ENCODE data around the gene RHPN2. TPM values are rescaled to one million over a fixed set of nuclear protein-coding genes. Genes with fewer than 3 reads are reported as not detected.

RHPN2 gene
- polyA plus RNA-seq, 2 of the 4 experiments (the other 2 are of a cell fraction) = 60.5 to 140 TPM

GRCh38 chr19:33064458-33064791 is 263 bp downstream of the RHPN2 start (continued):
- no peak for TF ChIP-seq CTCF (IDR thresholded peaks at IDR 0.05)
- no peak for TF ChIP-seq CBX8 (IDR thresholded peaks at IDR 0.05)
- TF ChIP-seq POLR2AphosphoS2 (conservative IDR thresholded peaks at IDR 0.05; ENCODE audit: low read length) = no peak
- TF ChIP-seq HDAC2 (IDR thresholded peaks at IDR 0.05) = no peak
- TF ChIP-seq KDM5A (IDR thresholded peaks at IDR 0.05) = no peak

- Histone ChIP-seq H3K9me3 (no peaks in the 10 kb centered on the region), H3K4me3 (peak overlapping the region; percentile 84), H3K4me1 (peaks cover 56% of the 10 kb centered on the region), H3K4me2 (peak overlapping the region; percentile 93), H3K27ac (peak overlapping the region; percentile 90 to 93)
- 1% methylated on average over 44 of the region's 56 CpGs for WGBS (ENCODE audit: missing lambda C conversion rate)
- TF ChIP-seq ZC3H11A (IDR thresholded peaks at IDR 0.05) (no peak), CTCF (IDR thresholded peaks at IDR 0.05) (no peak), RAD21 (conservative IDR thresholded peaks at IDR 0.05 in 1 of 2, IDR thresholded peaks at IDR 0.05 in 1 of 2) (0 out of 5 replicates have a peak, but pooled peaks of 1 of the 2 experiments have one; percentile 4), PHF8 (IDR thresholded peaks at IDR 0.05; ENCODE audit: borderline replicate concordance, low read depth) (peak; percentile 29; the same call in 1 of the 2 replicates)
- TF ChIP-seq, protein P1, sequence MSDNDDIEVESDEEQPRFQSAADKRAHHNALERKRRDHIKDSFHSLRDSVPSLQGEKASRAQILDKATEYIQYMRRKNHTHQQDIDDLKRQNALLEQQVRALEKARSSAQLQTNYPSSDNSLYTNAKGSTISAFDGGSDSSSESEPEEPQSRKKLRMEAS (IDR thresholded peaks at IDR 0.05) = peak; percentile 53; the same call in 1 of the 2 replicates
- CTCF ChIA-PET = interaction anchor here (1.1 to 4.7 kb wide), 9 partner anchors 12 to 89 kb away, joined by 3 to 25 read pairs (median 4); partner anchors contain the start of gene GPATCH1
- peak; percentile 12 to 16; a peak in 5 of 6 replicates for ATAC-seq
- POLR2A ChIA-PET = interaction anchor here (0.9 to 2.9 kb wide), 4 partner anchors 12 to 23 kb away, joined by 3 to 16 read pairs (median 10); partner anchors contain the start of gene GPATCH1
- FAIRE-seq = no peak
- DNase-seq (ENCODE audit: low read depth in 1 of 2, low spot score in 1 of 2) = no peak
Measured at GRCh38 chr19:33063753-33064457, 783 bp downstream of the RHPN2 start.

DNA sequence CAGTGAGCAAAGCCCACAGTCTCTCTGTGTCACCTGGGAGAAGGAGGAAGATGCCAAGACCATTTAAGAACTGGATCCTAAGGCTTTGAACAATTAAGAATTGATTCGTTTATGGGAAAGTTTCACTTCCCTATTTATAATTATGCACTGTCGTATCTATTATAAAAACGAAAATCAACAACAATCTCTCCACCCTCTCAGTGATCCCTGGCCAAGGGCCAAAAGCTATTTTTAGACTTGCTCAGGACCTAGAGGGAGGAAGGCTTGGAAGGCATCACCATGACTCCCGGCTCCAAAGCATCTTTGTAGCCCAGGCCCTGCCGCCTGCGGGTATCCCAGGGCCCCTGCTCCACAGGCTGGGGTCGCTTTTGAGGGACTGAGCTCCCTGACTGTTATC is 1.3 kb downstream of the RHPN2 start:
- WGBS (ENCODE audit: missing lambda C conversion rate) = 4% methylated on average over 7 of the region's 7 CpGs
- H3K27ac ChIP-seq = peak overlapping the region; percentile 90 to 93
- peak overlapping the region; percentile 93 for H3K4me2 ChIP-seq
- ChIA-PET CTCF (interaction anchor here (1.1 to 4.7 kb wide), 8 partner anchors 11 to 88 kb away, joined by 3 to 25 read pairs (median 4); partner anchors contain the start of gene GPATCH1), POLR2A (interaction anchor here (0.9 to 2.9 kb wide), 4 partner anchors 11 to 22 kb away, joined by 3 to 16 read pairs (median 10); partner anchors contain the start of gene GPATCH1)
- DNase-seq (ENCODE audit: low read depth in 1 of 2, low spot score in 1 of 2) (peak in 1 of 2 experiments; percentile 67), FAIRE-seq (peak; percentile 99), ATAC-seq (peak; percentile 7 to 20; a peak in 3 of 6 replicates)
- H3K4me3 ChIP-seq = peak overlapping the region; percentile 84
- TF ChIP-seq ZSCAN20 (CRISPR knock-in tag; IDR thresholded peaks at IDR 0.05) = no peak
- TF ChIP-seq POLR2A (IDR thresholded peaks at IDR 0.05; ENCODE audit: low read length) = no peak
- no peak for TF ChIP-seq CEBPB (IDR thresholded peaks at IDR 0.05)
- TF ChIP-seq HDAC2 (IDR thresholded peaks at IDR 0.05) = no peak
- TF ChIP-seq NPAS2 (CRISPR knock-in tag; IDR thresholded peaks at IDR 0.05; ENCODE audit: borderline replicate concordance) = no peak
- TF ChIP-seq SMC3 (IDR thresholded peaks at IDR 0.05) = no peak
- TF ChIP-seq ESRRA (IDR thresholded peaks at IDR 0.05; ENCODE audit: borderline replicate concordance, low read length) = no peak
- TF ChIP-seq EHMT2 (IDR thresholded peaks at IDR 0.05; ENCODE audit: low read depth) = no peak
- TF ChIP-seq FOXS1 (CRISPR knock-in tag; IDR thresholded peaks at IDR 0.05) = no peak
- TF ChIP-seq KDM1A (IDR thresholded peaks at IDR 0.05; ENCODE audit: low read depth) = no peak
- no peak for TF ChIP-seq ATOH8 (CRISPR knock-in tag; IDR thresholded peaks at IDR 0.05; ENCODE audit: low read depth)
- TF ChIP-seq CHD2 (IDR thresholded peaks at IDR 0.05; ENCODE audit: low read length, partially characterized antibody) = no peak
- peaks cover 50% of the 10 kb centered on the region for H3K4me1 ChIP-seq
- no peaks in the 10 kb centered on the region for H3K9me3 ChIP-seq
